Measurements from ENCODE around the gene POLR2M.

POLR2M gene

DNA sequence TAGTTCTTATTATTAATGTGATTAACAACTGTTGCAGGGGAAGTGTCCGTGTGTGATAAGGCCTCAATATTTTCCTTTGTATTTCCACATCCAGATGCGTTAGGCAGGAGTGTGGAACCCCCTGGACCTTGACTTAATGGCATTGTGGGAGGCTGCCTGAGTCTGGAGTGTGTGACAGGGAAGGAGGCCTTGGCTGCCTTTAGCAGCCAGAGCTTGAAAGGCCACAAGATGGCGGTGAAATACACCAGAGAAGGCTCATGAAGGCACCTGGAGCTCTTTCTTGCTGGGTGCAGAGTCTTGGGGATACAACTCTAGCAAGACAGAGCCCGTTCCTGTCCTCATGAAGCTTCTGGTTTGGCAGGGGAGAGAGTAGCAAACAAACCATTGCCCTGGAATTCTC lies 36.9 kb downstream of the POLR2M start:
- no peak for DNase-seq

- no peak for DNase-seq
Measured at GRCh38 chr15:57746786-57747185, 40.3 kb downstream of the POLR2M start.

DNA sequence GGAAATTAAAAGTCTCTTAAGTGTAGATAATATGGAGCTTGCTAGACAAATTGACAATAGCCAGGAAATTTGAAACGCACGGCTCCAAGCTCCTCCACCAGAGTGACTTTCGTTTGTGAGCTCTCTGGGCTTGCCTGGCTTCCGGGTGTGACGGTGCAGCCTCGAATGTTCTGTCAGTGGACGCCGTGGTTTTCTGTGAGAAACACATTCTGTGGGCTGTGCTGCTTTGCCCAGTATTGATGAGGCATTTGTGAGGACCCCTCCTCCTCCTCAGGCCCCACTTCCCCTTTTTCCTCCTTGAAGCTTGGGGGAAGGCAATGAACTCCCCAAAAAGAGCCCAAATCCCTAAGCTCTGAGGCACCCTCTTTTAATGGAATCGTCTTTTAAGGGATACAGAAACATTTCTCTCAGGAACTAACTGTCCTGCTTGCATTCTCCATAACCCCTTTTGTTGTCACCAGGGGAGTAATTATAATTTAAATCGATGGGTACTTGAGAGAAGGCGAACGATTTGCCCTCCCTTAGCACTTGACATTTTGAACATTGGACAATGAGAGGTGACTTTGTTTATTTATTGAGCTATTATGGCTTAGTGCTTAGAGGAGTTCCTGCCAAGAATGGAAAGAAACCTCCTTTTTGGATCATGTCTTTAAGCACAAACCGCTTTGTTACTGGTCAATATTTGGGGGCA lies 40.8 kb downstream of the POLR2M start:
- no peak for DNase-seq

GRCh38 chr15:57751177-57751800 lies 44.8 kb downstream of the POLR2M start:
- peak in 1 of 2 donors; percentile 58 for DNase-seq

- DNase-seq: peak; percentile 4 to 20
Measured at GRCh38 chr15:57752436-57752835, 45.9 kb downstream of the POLR2M start.

DNA sequence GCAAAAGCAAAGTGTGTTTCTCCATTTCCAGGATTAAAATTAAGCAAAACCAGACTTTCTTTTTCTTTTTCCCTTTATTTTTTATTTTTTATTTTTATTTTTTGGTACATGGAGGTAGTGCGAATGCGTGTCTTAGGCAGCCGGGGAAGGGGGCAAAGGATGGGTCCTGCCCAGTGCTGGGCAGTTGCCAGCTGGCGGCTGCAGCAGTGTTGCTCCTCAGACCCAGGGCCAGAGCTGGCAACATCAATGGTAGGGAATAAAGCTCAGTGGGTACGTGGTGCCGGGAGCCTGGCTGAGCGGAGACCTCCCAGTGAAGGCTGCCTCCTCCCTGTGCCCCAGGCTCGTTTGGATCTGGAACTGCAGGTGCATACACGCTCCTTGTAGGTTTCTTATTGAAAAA lies 46.3 kb downstream of the POLR2M start:
- no peak for DNase-seq

DNA sequence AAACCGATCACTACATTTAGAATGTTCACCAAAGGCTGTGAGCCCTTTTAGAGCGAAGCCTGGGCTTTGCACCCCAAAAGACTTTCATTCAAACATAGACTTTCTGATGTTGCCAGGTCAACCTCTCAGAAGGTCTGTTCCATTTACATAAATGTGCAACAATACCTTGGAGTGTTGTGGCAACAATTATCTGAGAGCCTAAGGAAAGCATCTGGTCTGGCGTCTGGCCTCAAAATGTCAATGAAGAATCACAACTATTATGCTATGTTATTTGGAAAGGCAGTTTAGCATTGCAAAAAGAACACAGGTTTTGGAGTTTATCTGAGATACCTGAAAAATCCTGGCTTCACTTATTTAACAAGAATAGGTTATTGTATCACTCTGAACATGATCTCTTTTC lies 50.0 kb downstream of the POLR2M start:
- no peak for DNase-seq

DNA sequence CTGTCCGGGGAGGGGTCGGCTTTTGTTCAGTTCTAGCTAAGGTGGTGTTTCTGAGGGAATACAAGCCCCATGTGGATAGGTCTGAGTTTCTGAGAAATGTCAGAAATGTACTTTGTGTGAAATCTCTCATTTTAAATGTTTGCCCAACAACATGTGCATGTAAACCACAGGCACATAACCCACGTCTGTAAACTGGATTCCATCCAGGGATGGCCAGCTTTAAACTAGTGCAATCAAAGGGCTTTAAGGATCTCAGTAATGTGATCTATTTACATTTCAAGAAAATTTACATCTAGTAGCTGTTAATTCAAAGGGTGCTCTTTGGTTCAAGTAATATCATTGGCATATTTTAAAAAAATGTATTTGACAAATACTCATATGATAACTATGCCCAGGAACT lies 52.0 kb downstream of the POLR2M start:
- DNase-seq: no peak

DNA sequence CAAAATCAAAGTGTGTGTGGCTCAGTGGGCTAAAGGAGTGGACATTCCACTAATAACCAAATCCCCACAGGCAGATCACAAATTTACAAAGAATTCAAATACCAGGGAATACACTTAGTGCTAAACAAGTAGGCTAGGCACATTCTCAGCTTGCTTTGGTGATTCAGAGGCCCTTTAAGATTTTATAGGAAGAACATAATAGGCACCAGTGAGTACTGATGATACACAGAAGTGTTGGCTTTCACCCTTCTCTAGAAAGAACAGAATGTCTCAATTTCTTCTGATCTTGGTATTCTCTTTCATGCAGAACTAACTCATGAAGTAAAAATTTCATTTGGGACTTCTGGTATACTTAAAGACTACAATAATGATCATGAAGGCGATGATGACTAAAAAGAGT lies 55.0 kb downstream of the POLR2M start:
- no peak for DNase-seq

DNA sequence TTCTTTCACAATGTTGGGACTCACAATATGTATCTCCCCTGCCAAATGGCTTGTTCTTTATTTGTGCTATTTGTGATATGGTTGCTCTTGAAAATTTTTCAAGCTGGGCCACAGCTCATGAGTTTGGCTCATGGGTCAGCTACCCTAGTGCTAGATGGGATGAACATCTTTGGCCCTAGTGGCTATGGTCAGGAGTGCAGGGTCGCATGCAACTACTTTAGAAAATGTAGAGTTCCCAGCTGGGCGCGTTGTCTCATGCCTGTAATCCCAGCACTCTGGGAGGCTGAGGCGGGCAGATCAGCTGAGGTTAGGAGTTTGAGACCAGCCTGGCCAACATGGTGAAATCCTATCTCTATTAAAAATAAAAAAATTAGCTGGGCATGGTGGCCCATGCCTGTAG lies 55.8 kb downstream of the POLR2M start:
- DNase-seq: no peak

DNA sequence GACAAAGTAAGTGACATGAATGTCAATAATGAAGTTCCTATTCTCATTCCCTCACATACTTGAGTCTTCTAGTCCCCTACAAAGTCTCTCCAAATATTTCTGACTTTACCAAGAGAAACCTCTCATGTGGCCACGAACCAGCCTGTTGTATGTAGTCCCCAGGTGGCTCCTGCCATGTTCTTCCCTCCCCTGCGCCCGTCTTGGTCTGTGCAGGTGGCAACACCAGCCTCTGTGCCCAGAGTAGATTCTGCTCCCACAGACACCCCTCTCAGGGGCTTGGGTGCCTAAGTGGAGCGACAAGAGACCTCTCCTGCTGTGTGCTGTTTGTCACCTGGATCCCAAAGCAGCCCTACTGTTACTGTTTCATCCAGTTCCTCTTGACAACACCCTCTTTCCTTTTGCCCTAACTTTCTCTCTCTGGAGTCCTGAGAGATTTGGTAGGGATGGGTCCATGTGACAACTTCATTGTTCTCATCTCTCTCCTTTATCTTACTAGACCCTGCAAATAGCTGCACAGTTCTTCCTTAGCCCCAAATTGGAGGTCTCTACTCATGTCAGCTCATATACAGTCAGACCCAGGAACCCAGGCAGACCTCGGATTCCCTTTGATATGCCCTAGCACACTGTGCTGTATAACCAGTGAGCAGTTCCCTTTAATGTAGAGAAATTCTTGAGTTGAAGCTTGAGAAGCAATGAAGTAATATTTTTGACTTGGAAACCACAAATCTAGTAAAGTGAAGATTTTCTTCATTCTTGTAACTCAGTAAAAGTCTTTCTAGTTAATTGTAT lies 56.9 kb downstream of the POLR2M start:
- DNase-seq: no peak
